ENCODE data around the gene LRCOL1. TPM values are rescaled to one million over a fixed set of nuclear protein-coding genes. Genes with fewer than 3 reads are reported as not detected.

The LRCOL1 gene
- total RNA-seq, 1 donor from 2014 or later: 6.6 TPM

DNA sequence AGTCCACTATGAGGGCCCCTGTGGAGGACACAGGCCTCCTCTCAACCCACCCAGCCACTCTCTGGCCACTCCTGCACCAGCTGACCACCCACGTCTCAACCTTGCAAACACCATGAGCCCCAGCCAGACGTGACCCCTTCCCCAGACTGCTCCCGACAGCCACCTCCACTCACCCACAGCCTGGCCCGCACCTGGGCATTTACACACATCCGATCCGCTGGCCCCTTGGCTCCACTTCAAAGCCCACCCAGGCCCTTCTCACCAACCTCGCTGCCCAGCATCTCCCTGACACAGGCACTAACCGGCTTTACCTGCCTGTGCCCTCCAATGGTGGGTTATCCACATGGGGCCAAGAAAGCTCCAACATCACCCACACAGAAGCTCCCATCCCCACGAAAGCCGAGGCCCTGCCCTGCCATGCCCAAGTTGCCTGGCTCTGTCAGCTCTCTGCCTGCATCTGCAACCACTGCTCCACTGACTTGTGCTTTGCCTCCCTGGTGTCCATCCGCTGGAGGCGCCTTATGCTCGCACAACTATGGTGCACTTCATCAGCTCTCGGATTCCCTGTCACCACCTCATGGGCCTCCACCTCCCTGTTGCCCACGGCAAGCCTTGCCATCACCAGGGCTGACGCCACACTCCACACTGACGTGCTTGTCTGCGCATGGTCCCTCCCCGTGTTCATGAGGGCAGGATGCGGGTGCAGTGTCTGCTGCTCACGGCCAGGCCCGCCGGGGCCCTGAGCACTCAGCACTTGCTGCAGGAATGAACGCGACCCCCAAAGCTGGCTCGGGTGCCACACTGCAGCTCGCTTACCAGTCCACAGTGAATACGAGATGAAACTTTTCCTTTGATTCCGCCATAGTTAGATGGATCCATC, 24.9 kb upstream of the LRCOL1 start:
- no peak for DNase-seq

DNA sequence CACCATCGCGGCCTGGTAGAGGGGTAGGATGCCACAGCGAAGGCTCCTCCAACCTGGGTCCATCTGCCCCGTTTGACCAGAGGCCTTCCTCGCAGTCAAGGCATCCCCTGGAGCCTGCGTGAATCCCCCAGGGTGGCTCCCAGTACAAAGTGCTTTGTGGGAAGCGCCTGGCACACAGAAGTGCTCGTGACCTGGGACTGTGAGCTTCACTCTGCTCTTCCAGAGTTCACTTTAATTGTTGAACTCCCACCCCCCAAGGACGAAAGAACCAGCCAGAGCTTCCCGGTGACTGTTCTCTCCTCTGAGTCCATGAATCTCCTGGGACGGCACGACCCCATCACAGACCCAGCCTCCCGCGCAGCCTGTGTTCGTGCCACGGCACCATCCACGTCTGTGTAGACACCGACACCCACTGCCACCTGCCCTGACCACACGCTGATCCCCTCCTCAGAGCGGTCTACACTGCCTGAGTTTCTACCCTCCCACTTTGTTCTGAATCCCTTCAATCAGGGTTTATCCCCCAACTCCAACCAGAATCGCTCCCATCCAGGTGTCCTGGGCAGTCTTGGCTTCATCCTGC, 24.1 kb upstream of the LRCOL1 start:
- no peak for DNase-seq

GRCh38 chr12:132633901-132634300, 23.5 kb upstream of the LRCOL1 start:
- no peak for DNase-seq

DNA sequence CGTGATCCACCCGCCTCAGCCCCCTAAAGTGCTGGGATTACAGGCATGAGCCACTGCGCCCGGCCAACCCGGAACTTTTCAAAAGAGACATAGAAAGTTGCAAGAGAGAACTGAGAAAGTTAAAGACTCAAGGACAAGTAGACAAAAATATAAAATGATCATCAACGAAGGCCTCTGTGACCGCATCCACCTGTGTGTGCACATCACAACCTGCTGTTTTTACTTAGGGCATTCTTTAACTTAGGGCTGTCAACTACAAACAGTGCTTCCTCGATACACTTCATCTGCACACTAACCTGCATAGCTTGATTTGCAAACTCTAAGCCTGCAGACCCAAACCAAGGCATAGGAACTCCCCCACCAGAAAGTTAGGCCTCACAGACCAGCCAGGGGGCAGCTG, 23.0 kb upstream of the LRCOL1 start:
- DNase-seq: no peak

- no peak for DNase-seq
Observed at GRCh38 chr12:132632521-132633228, 22.3 kb upstream of the LRCOL1 start.

DNA sequence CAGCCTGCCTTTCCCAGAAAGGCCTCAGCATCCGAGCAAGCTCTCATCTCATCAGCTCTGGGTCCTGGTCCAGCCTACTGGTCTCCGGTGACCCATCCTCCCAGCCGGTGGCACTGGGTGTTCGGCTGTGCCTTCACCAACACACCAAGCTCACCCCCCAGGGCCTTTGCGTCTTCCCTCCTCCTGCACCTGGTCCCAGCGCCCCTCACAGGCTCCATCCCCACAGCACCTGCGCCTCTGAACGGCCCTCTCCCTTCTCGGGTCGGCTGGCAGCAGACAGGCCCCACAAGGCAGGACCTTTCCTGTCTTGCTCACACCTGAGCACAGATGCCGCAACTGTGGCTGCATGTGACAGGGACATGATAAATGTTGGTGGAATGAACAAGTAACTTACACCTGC, 21.3 kb upstream of the LRCOL1 start:
- no peak for DNase-seq

DNA sequence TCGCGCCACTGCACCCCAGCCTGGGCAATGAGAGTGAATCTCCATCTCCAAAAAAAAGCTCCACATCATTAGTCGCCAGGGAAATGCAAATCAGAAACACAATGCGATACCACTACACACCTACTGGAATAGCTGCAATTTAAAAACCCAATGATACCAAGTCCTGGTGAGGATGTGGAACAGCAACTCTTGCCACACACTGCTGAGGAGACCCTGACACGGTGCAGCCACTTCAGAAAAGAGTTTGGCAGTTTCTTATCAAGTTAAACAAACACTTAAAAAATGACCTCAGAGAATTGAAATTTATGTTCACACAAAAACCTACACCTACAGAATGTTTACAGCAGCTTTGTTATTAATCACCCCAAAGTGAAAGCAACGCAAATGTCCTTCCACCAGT, 20.3 kb upstream of the LRCOL1 start:
- DNase-seq: no peak

DNA sequence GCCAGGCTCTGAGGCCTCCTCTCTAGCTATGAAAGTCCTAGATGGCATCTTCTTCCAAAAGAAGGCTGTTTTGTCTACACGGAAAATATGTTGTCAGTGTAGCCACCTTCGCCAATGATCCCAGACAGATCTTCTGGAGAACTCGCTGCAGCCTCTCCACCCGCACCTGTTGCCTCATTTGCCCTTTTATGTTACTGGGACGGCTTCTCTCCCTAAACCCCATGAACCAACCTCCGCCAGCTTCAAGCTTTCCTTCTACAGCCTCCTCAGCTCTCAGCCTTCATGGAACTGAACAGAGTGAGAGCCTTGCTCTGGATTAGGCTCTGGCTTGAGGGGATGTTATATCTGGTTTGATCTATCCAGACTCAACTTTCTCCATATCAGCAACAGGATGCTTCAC, 18.9 kb upstream of the LRCOL1 start:
- no peak for DNase-seq

DNA sequence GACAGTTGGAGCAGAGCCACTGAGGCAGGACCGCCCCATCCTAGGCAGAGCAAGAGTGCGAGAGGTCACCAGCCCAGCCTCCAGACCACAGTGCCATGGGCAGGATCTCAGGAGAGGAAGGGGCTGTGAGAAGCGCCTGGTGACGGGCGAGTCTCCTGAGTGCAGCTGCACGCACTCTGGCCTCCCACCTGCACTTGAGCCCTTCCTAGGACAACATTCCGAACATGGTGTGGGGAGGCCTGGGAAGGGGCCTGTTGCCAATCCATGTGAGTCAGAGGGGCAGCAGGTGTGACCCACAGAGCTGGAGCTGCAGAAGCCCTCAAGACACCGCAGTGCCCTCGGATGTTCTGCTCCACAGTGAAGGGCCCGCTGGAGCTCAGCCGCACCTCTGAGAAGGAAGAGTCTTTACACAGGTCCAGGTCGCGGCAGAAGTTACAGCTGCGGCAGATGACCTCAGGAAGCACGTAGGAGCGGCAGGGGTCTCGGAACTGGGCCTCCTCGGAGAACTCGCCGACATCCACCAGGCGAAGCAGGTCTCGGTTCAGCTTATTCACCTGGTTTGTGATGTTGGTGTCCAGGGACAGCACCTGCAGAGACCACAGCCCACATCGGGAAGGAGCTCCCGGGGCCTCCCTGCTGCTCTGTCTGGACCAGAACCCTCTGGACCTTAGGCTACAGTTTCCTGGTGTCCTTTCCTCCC, 15.5 kb upstream of the LRCOL1 start:
- DNase-seq: no peak

- no peak for DNase-seq
Observed at GRCh38 chr12:132624910-132625630, 14.7 kb upstream of the LRCOL1 start.

DNA sequence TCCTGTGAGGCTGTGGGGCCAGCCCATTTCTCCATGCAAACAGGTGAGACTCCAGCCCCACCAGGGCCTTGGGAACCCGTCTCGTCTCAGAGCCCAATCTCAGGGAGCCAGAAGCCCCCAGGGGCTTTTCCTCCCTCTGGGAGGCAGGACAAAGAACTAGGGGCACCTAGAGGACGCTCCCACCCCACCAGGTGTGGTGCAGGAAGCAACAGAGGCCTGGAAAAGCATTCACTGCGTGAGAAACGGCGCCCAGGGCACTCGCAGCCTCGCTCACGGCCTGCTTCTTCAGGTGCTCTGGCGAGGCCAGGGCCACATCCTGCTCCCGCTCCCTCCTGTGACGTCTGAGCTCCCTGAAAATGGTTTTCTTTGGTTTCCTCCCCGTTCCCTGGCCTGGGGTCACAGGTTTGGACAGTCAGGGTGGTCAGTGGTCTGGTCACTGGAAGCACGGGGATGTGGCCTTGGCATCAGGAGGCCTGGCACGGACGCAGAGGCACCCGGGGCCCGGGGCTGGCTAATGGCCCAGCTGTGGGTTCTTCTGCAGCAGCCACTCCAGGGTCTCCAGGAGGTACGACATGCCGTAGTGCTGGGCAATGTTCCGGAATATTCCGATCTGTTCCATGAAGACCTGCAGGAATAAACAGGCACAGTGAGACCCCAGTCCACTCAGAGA, 13.9 kb upstream of the LRCOL1 start:
- DNase-seq: no peak

DNA sequence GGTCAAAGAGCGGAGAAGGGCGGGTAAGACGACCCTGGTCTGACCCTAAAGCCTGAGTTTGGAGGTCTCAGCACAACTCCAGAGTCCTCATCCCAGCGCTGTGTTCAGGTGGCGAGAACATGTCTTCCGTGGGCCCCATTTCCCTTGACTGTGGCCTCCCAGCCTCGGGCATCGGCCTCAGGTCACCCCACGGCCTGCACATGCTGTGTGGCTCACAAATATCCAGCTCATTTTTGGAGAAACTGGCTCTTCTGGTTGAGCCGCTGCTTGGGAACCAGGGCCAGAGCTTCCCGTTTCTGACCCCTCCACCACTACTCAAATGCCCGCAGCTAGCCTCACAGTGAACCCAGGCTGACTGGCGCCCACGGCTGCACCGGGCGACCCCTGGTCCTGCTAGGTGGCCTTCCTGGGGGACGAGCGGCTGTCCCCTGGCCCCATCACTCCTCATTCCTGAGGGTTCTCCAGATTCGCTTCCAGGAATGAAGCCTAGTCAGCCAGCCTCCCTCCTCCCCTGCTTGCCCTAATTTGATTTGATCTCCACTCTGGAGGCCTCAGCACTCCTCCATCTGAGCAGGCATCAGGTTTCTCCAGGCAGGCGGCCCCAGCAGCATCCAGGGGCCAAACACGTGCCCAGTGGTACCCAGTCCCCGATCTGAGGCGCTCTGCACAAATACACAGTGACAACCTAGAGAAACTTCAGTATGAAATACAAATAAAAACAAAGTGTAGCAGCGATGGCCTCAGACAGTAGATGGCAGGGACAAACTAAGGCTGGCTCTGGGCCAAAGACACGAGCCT, 12.9 kb upstream of the LRCOL1 start:
- no peak for DNase-seq

- peak; percentile 23 for DNase-seq
Observed at GRCh38 chr12:132622437-132623071, 12.2 kb upstream of the LRCOL1 start.

DNA sequence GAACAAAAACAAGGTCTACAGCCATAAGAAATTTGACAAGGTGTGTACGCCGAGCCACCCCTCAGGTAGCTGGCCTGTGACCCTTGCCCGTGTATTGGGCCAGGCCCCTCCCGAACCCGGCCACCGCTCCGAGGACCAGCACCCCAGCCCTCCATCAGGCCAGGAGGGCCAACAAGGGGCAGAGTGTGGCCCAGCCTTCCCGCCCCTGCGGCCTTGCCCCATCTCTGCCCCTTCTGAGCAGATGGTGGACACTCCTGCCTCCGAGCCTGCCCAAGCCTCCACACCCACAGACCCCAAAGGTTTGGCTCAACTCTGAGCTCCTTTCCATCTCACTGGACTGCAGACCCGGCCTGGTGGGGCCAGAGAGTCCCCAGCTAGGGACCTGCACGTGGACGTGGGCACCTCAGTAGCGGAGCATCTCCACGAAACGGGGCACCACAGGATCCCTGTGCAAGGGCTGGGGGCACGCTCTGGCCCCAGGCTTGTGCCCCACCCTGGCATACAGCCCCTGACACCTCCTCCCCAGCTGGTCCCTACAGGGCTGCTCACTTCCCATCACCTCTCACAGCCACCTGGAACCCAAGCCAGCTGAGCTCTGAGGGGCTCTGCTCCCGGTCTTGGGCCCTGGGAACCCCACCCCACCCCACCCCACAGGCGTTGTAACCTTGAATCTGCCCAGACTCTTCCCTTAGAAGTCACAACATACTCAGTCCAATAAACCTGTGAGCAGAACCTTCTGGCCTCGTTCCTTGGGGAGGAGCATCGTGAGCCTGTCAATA, 11.5 kb upstream of the LRCOL1 start:
- DNase-seq: no peak

DNA sequence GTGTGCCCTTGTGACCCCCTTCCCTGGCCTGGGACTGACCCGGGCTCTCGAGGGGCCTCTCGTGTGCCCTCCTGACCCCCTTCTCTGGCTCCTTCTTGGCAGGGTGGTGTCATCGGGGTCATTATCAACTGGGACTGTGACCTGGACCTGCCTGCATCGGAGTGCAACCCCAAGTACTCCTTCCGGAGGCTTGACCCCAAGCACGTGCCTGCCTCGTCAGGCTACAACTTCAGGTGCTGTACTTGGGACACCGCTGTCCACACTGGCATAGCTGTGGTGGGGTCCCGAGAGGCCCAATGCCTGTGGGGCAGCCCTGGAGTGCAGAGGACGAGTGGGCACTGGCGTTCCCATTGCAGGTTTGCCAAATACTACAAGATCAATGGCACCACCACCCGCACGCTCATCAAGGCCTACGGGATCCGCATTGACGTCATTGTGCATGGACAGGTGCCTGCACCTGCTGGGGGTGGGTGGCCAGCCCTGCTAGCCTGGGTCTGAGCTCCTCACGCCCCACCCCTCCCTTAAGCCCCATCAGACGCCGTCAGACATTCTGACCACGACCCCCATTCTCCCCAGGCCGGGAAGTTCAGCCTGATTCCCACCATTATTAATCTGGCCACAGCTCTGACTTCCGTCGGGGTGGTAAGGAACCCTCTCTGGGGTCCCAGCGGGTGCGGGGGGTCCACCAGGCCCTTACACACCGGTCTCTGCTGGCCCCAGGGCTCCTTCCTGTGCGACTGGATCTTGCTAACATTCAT, 10.7 kb upstream of the LRCOL1 start:
- no peak for DNase-seq

- no peak for DNase-seq
Observed at GRCh38 chr12:132620113-132620898, 9.9 kb upstream of the LRCOL1 start.

- DNase-seq: no peak
Observed at GRCh38 chr12:132619386-132620112, 9.2 kb upstream of the LRCOL1 start.
